GM21825 (cell line): Measurements from ENCODE around the gene LAMA5.

ENCODE experiments used
- ATAC-seq: cut with Tn5 transposase; IDR thresholded peaks from one replicate; pipeline ENCODE4 v1.9.1; 2021; ENCODE audit warnings: mild to moderate bottlenecking, moderate library complexity; ENCODE audit not compliant: unreplicated experiment

Gene LAMA5

GRCh38 chr20:62293111-62293784 is 73.9 kb downstream of the LAMA5 start:
- no peak for ATAC-seq

GRCh38 chr20:62292108-62292507 is 75.0 kb downstream of the LAMA5 start:
- no peak for ATAC-seq

GRCh38 chr20:62291251-62292066 is 75.7 kb downstream of the LAMA5 start:
- no peak for ATAC-seq

- no peak for ATAC-seq
Measured at GRCh38 chr20:62289898-62290297, 77.2 kb downstream of the LAMA5 start.

GRCh38 chr20:62289131-62289530 is 78.0 kb downstream of the LAMA5 start:
- no peak for ATAC-seq

- ATAC-seq, result no peak
Measured at GRCh38 chr20:62288535-62289105, 78.5 kb downstream of the LAMA5 start.

- ATAC-seq, result no peak
Measured at GRCh38 chr20:62287759-62288534, 79.2 kb downstream of the LAMA5 start.

GRCh38 chr20:62287129-62287528 is 80.0 kb downstream of the LAMA5 start:
- no peak for ATAC-seq

GRCh38 chr20:62286493-62287064 is 80.5 kb downstream of the LAMA5 start:
- ATAC-seq, result no peak

GRCh38 chr20:62285722-62286121 is 81.4 kb downstream of the LAMA5 start:
- ATAC-seq, result no peak

- ATAC-seq, result no peak
Measured at GRCh38 chr20:62285151-62285550, 82.0 kb downstream of the LAMA5 start.

GRCh38 chr20:62284448-62284847 is 82.7 kb downstream of the LAMA5 start:
- no peak for ATAC-seq

- no peak for ATAC-seq
Measured at GRCh38 chr20:62282877-62283503, 84.1 kb downstream of the LAMA5 start.

- no peak for ATAC-seq
Measured at GRCh38 chr20:62282103-62282502, 85.0 kb downstream of the LAMA5 start.

GRCh38 chr20:62281161-62281933 is 85.8 kb downstream of the LAMA5 start:
- no peak for ATAC-seq

GRCh38 chr20:62280303-62280702 is 86.8 kb downstream of the LAMA5 start:
- ATAC-seq, result no peak

- ATAC-seq, result no peak
Measured at GRCh38 chr20:62277253-62277652, 89.9 kb downstream of the LAMA5 start.

GRCh38 chr20:62276439-62276838 is 90.7 kb downstream of the LAMA5 start:
- no peak for ATAC-seq

- ATAC-seq, result no peak
Measured at GRCh38 chr20:62275219-62275618, 91.9 kb downstream of the LAMA5 start.
